HCT116 (cell line): Measurements from ENCODE around the gene PAAF1. TPM values are rescaled to one million over a fixed set of nuclear protein-coding genes. Genes with fewer than 3 reads are reported as not detected.
A peak's percentile ranks its signal among the peaks of the same experiment; 100 is the strongest.

Experiments used
- ATAC-seq: fragments of 200-7000 bp; cut with Tn5 transposase; 2 replicates; pipeline ENCODE4 v1.9.1; 2020; ENCODE audit warnings: mild to moderate bottlenecking, moderate library complexity
- BruUV-seq: library from RNA; stranded (reverse); fragments of 400-500 nt; replicated peaks from 2 replicates; lab custom pipeline; 2021; lab: Mats Ljungman, UMichigan
- CTCF ChIA-PET: fragments of 300-600 bp; sonication (Branson Sonifier 250); formaldehyde crosslinking; loops from one replicate; lab custom pipeline; 2021; ENCODE audit warnings: antibody characterized with exemption; lab: Charles Lee
- POLR2A ChIA-PET: fragments of 300-600, 350-600 bp; sonication (Branson Sonifier 250); formaldehyde crosslinking; loops from one replicate; lab custom pipeline; 2021; ENCODE audit warnings: antibody characterized with exemption; lab: Charles Lee
- RAD21 ChIA-PET, 2 experiments: fragments of 300-600 bp; sonication (Branson Sonifier 250); formaldehyde crosslinking; loops; one replicate each; lab custom pipeline; 2023; ENCODE audit warnings: low total read pairs in 2 of 2; ENCODE audit not compliant: uncharacterized antibody in 2 of 2, unreplicated experiment in 2 of 2, low non-redundant PET in 1 of 2; lab: Charles Lee
- DNase-seq: peaks from one replicate; pipeline ENCODE4 v3.0.0-alpha.2; 2010; ENCODE audit warnings: low read depth, low spot score
- H2AFZ ChIP-seq: fragments of 200-600 bp; shearing (Covaris generic), sonication (generic); 2 replicates; pipeline ENCODE4 v1.6.1; 2017; ENCODE audit warnings: low read depth, mixed run types, mixed read lengths, antibody characterized with exemption, low read length; ENCODE audit not compliant: poor library complexity, severe bottlenecking
- H3K27ac ChIP-seq: 2 replicates; pipeline ENCODE4 v1.5.1; 2012; ENCODE audit warnings: low read depth, low read length
- H3K27me3 ChIP-seq: fragments of 200-600 bp; sonication (generic); 2 replicates; pipeline ENCODE4 v1.6.1; 2016; ENCODE audit warnings: mixed run types, low read length, mixed read lengths; ENCODE audit not compliant: insufficient read depth
- H3K36me3 ChIP-seq, 2 experiments: fragments of 200-500 bp in 1 of 2; fragments of 200-600 bp in 1 of 2; sonication (Bioruptor generic) in 1 of 2; sonication (generic) in 1 of 2; 2 replicates each; pipeline versions ENCODE4 v1.5.1 to v1.6.1; 2014 to 2016; ENCODE audit warnings: low read length in 2 of 2, inconsistent platforms in 1 of 2, mixed read lengths in 1 of 2, mixed run types in 1 of 2; ENCODE audit not compliant: insufficient read depth in 2 of 2, control insufficient read depth in 1 of 2
- H3K4me1 ChIP-seq, 2 experiments: fragments of 200-600 bp in 1 of 2; sonication (generic) in 1 of 2; 2 replicates each; pipeline versions ENCODE4 v1.5.1 to v1.6.1; 2012 to 2017; ENCODE audit warnings: low read length in 2 of 2, inconsistent platforms in 1 of 2, mild to moderate bottlenecking in 1 of 2, mixed read lengths in 1 of 2, mixed run types in 1 of 2, moderate library complexity in 1 of 2; ENCODE audit not compliant: insufficient read depth in 2 of 2, control insufficient read depth in 1 of 2
- H3K4me2 ChIP-seq: fragments of 200-600 bp; sonication (generic); 2 replicates; pipeline ENCODE4 v1.6.1; 2017; ENCODE audit warnings: mixed run types, low read length, mixed read lengths
- H3K4me3 ChIP-seq, 2 experiments: fragments of 200-600 bp in 1 of 2; sonication (generic) in 1 of 2; replicated peaks in 1 of 2; 2 replicates each; pipeline ENCODE4 v1.5.1; 2011 to 2016; ENCODE audit warnings: low read length in 2 of 2, control low read depth in 1 of 2, low read depth in 1 of 2, mild to moderate bottlenecking in 1 of 2, mixed read lengths in 1 of 2, mixed run types in 1 of 2
- H3K79me2 ChIP-seq: fragments of 200-600 bp; sonication (generic); 2 replicates; pipeline ENCODE4 v1.6.1; 2017; ENCODE audit warnings: mild to moderate bottlenecking, mixed run types, low read length, moderate library complexity, mixed read lengths; ENCODE audit not compliant: insufficient read depth
- H3K9ac ChIP-seq: fragments of 200-600 bp; sonication (generic); 2 replicates; pipeline ENCODE4 v1.6.1; 2016; ENCODE audit warnings: low read length, mixed read lengths
- H3K9me2 ChIP-seq: fragments of 200-600 bp; sonication (generic), shearing (Covaris generic); 2 replicates; pipeline ENCODE4 v1.6.1; 2017; ENCODE audit warnings: mixed run types, mild to moderate bottlenecking, moderate library complexity; ENCODE audit not compliant: insufficient read depth
- H3K9me3 ChIP-seq, 2 experiments: fragments of 200-500 bp in 1 of 2; fragments of 200-600 bp in 1 of 2; sonication (Bioruptor generic) in 1 of 2; sonication (generic) in 1 of 2; 2 replicates each; pipeline ENCODE4 v1.6.1; 2014 to 2017; ENCODE audit warnings: low read length in 2 of 2, mixed read lengths in 2 of 2, inconsistent platforms in 1 of 2, low read depth in 1 of 2, mild to moderate bottlenecking in 1 of 2, mixed run types in 1 of 2, moderate library complexity in 1 of 2; ENCODE audit not compliant: control insufficient read depth in 1 of 2, insufficient read depth in 1 of 2
- H4K20me1 ChIP-seq: fragments of 200-600 bp; sonication (generic), shearing (Covaris generic); 2 replicates; pipeline ENCODE4 v1.6.1; 2017; ENCODE audit warnings: mixed run types, mild to moderate bottlenecking, moderate library complexity; ENCODE audit not compliant: insufficient read depth
- CEBPB ChIP-seq: IDR thresholded peaks from 2 replicates; pipeline ENCODE4 v1.6.1; 2012; ENCODE audit warnings: low read depth
- EZH2phosphoT487 ChIP-seq: fragments of 200-600 bp; IDR thresholded peaks from 2 replicates; pipeline ENCODE4 v1.6.1; 2018; ENCODE audit warnings: antibody characterized with exemption, borderline replicate concordance
- RAD21 ChIP-seq: IDR thresholded peaks from 2 replicates; pipeline ENCODE4 v1.6.1; 2012; ENCODE audit warnings: low read depth, mild to moderate bottlenecking
- SP1 ChIP-seq: IDR thresholded peaks from 2 replicates; pipeline ENCODE4 v1.6.1; 2012; ENCODE audit warnings: low read depth
- ZBTB33 ChIP-seq: IDR thresholded peaks from 2 replicates; pipeline ENCODE4 v1.6.1; 2011; ENCODE audit warnings: mild to moderate bottlenecking, low read length, moderate library complexity; ENCODE audit not compliant: insufficient replicate concordance; ENCODE audit errors: extremely low read depth
- ZFX ChIP-seq: fragments of 450-650 bp; IDR thresholded peaks from 2 replicates; pipeline ENCODE4 v1.6.1; 2017
- intact Hi-C: fragments of 100-400 bp; cut with micrococcal nuclease; formaldehyde crosslinking; loops from 2 replicates; pipeline ENCODE4 v1.10.0; 2022
- total RNA-seq: library from RNA; stranded (reverse); gene quantifications from one replicate; pipeline ENCODE4 v1.2.1, GENCODE V29; 2021; ENCODE audit not compliant: unreplicated experiment

The PAAF1 gene
- total RNA-seq, 1 experiment from 2014 or later = 15.5 TPM

DNA sequence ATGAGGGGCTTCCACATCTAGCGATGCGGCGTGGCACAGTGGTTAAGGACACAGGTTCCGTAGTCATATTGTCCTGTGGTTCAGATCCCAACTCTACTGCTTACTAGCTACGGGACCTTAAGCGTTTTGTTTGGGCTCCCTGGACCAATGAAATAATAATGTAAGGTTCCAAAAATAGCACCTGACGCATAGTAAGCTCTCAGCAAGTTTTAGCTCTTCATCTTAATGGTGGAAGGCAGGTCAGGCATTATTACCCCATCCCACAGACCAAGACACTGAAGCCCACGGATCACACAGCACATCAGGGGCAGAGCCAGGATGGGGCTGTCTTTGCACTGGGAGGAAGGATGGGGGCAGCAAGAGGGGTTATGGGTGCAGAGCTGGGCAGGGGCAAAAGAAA is 87.1 kb downstream of the PAAF1 start:
- no peak overlapping the region for H3K4me3 ChIP-seq
- RAD21 ChIA-PET = interaction anchor here in 1 of 2 experiments (1.7 kb wide), 1 partner anchor 486 kb away, joined by 4 read pairs; no protein-coding TSS in a partner anchor
- no peaks in the 10 kb centered on the region for H3K27me3 ChIP-seq
- ATAC-seq (peak; percentile 23), DNase-seq (no peak)
- intact Hi-C loops = loop anchor here (1.0 to 10.0 kb wide), 4 partner anchors 128 to 485 kb away; no protein-coding TSS in a partner anchor
- H3K9me3 ChIP-seq = no peaks in the 10 kb centered on the region
- H3K79me2 ChIP-seq = no peaks in the 10 kb centered on the region
- H2AFZ ChIP-seq = peak overlapping the region; percentile 22
- H4K20me1 ChIP-seq = no peaks in the 10 kb centered on the region
- H3K9me2 ChIP-seq = no peaks in the 10 kb centered on the region
- H3K4me1 ChIP-seq = peaks cover 0 to 5% of the 10 kb centered on the region in 2 experiments; a peak in 2 of 4 replicates
- no peak overlapping the region for H3K27ac ChIP-seq
- H3K36me3 ChIP-seq = no peaks in the 10 kb centered on the region
- no peak overlapping the region for H3K9ac ChIP-seq
- TF ChIP-seq CEBPB (no peak), SP1 (no peak), ZFX (no peak), EZH2phosphoT487 (no peak)
- peak overlapping the region; percentile 44 for H3K4me2 ChIP-seq
- POLR2A ChIA-PET = interaction anchor here (0.6 kb wide), 1 partner anchor 504 kb away, joined by 3 read pairs; no protein-coding TSS in a partner anchor
- no TSS peak for BruUV-seq
- CTCF ChIA-PET = interaction anchor here (0.5 to 1.3 kb wide), 9 partner anchors 8 to 607 kb away, joined by 3 to 8 read pairs (median 5); no protein-coding TSS in a partner anchor

- Histone ChIP-seq H3K36me3 (no peaks in the 10 kb centered on the region), H3K4me2 (peak overlapping the region; percentile 44; the same call in 1 of the 2 replicates), H3K79me2 (no peaks in the 10 kb centered on the region), H3K27me3 (no peaks in the 10 kb centered on the region), H3K9ac (no peak overlapping the region), H3K4me1 (peaks cover 0 to 5% of the 10 kb centered on the region in 2 experiments; a peak in 2 of 4 replicates), H3K27ac (no peak overlapping the region), H3K9me3 (no peaks in the 10 kb centered on the region), H2AFZ (no peak overlapping the region)
- no peak for ATAC-seq
- DNase-seq = no peak
- no TSS peak for BruUV-seq
- POLR2A ChIA-PET = interaction anchor here (0.6 to 0.7 kb wide), 2 partner anchors 16 to 17 kb away, joined by 3 to 4 read pairs; partner anchors contain the start of gene UCP2
- intact Hi-C loops = loop anchor here (1.0 to 10.0 kb wide), 2 partner anchors 206 to 240 kb away; partner anchors contain the start of genes C2CD3 and PPME1
- TF ChIP-seq ZBTB33 (no peak), RAD21 (no peak)
- TF ChIP-seq, all 23 proteins: peak for 0
- no peaks in the 10 kb centered on the region for H4K20me1 ChIP-seq
- ChIA-PET CTCF (no interaction called here), RAD21 (no interaction called here)
- H3K4me3 ChIP-seq = no peak overlapping the region
- no peaks in the 10 kb centered on the region for H3K9me2 ChIP-seq
These were observed 88.4 kb downstream of the PAAF1 start for GRCh38 chr11:73965076-73965763.
